SK-N-SH (cell line): ENCODE data around the gene TARS1. TPM values are rescaled to one million over a fixed set of nuclear protein-coding genes. Genes with fewer than 3 reads are reported as not detected.

Experiments
- CTCF ChIA-PET: fragments of 300-600, 350-600 bp; formaldehyde crosslinking; extraction: SDS; loops from one replicate; lab custom pipeline; 2021; lab: Yijun Ruan, JAX
- POLR2A ChIA-PET: fragments of 350-600 bp; sonication (Branson Sonifier 250); formaldehyde crosslinking; extraction: SDS; loops from one replicate; lab custom pipeline; 2020; ENCODE audit warnings: antibody characterized with exemption, inconsistent platforms; lab: Yijun Ruan, JAX
- DNase-seq: peaks from one replicate; pipeline ENCODE4 v3.0.0; 2012
- H2AFZ ChIP-seq: fragments of 200-600 bp; sonication (generic); 2 replicates; pipeline ENCODE4 v1.8.1; 2016; ENCODE audit warnings: antibody characterized with exemption, mild to moderate bottlenecking, low read depth
- H3F3A ChIP-seq: fragments of 200-600 bp; sonication (generic); replicated peaks from 2 replicates; pipeline ENCODE3; 2016; ENCODE audit warnings: antibody characterized with exemption, mild to moderate bottlenecking; ENCODE audit not compliant: insufficient read depth
- H3K27ac ChIP-seq, 2 experiments: fragments of 200-500 bp in 1 of 2; fragments of 200-600 bp in 1 of 2; sonication (Bioruptor generic) in 1 of 2; sonication (generic), shearing (Covaris generic) in 1 of 2; 2 replicates each; pipeline versions ENCODE4 v1.5.1 to v1.6.1; 2014 to 2016; ENCODE audit warnings: low read depth in 2 of 2, inconsistent platforms in 1 of 2, low read length in 1 of 2, mild to moderate bottlenecking in 1 of 2, mixed read lengths in 1 of 2
- H3K27me3 ChIP-seq: fragments of 200-600 bp; sonication (generic), shearing (Covaris generic); 2 replicates; pipeline ENCODE4 v1.6.1; 2016; ENCODE audit warnings: mixed run types; ENCODE audit not compliant: insufficient read depth
- H3K36me3 ChIP-seq, 2 experiments: fragments of 200-500 bp in 1 of 2; fragments of 200-600 bp in 1 of 2; sonication (Bioruptor generic) in 1 of 2; sonication (generic) in 1 of 2; replicated peaks in 1 of 2; 2 replicates each; pipeline versions ENCODE3 to v1.5.1; 2014 to 2016; ENCODE audit warnings: low read length in 1 of 2, mild to moderate bottlenecking in 1 of 2; ENCODE audit not compliant: insufficient read depth in 2 of 2, control insufficient read depth in 1 of 2
- H3K4me1 ChIP-seq, 2 experiments: fragments of 200-500 bp in 1 of 2; fragments of 200-600 bp in 1 of 2; sonication (Bioruptor generic) in 1 of 2; sonication (generic), shearing (Covaris generic) in 1 of 2; 2 replicates each; pipeline versions ENCODE4 v1.5.1 to v1.6.1; 2014 to 2016; ENCODE audit warnings: low read depth in 1 of 2, low read length in 1 of 2, mixed run types in 1 of 2; ENCODE audit not compliant: insufficient read depth in 2 of 2, control insufficient read depth in 1 of 2
- H3K4me2 ChIP-seq: fragments of 200-600 bp; sonication (generic), shearing (Covaris generic); 2 replicates; pipeline ENCODE4 v1.6.1; 2017; ENCODE audit warnings: mixed run types
- H3K4me3 ChIP-seq, 2 experiments: fragments of 200-500 bp in 1 of 2; fragments of 200-600 bp in 1 of 2; sonication (Bioruptor generic) in 1 of 2; sonication (generic), shearing (Covaris generic) in 1 of 2; 2 replicates each; pipeline versions ENCODE4 v1.5.1 to v1.8.1; 2014 to 2016; ENCODE audit warnings: low read depth in 2 of 2, inconsistent platforms in 1 of 2, low read length in 1 of 2, mild to moderate bottlenecking in 1 of 2, mixed read lengths in 1 of 2, moderate library complexity in 1 of 2
- H3K79me2 ChIP-seq: fragments of 200-600 bp; sonication (generic); 2 replicates; pipeline ENCODE4 v1.8.1; 2017; ENCODE audit warnings: mild to moderate bottlenecking; ENCODE audit not compliant: insufficient read depth
- H3K9ac ChIP-seq: fragments of 200-600 bp; sonication (generic); 2 replicates; pipeline ENCODE4 v1.6.1; 2017; ENCODE audit warnings: mixed run types
- H3K9me2 ChIP-seq: fragments of 200-600 bp; sonication (generic); 2 replicates; pipeline ENCODE4 v1.6.1; 2017; ENCODE audit warnings: mixed run types
- H3K9me3 ChIP-seq: fragments of 200-600 bp; sonication (generic); 2 replicates; pipeline ENCODE4 v1.6.1; 2017; ENCODE audit warnings: mixed run types, mild to moderate bottlenecking, moderate library complexity
- H4K20me1 ChIP-seq: fragments of 200-600 bp; sonication (generic); 2 replicates; pipeline ENCODE4 v1.6.1; 2017; ENCODE audit warnings: mild to moderate bottlenecking, mixed run types; ENCODE audit not compliant: insufficient read depth
- EP300 ChIP-seq, 2 experiments: IDR thresholded peaks; 2 replicates each; pipeline versions ENCODE4 v1.4.0 to v1.6.1; 2012; ENCODE audit warnings: borderline replicate concordance in 1 of 2, low read depth in 1 of 2, low read length in 1 of 2
- FOXM1 ChIP-seq: IDR thresholded peaks from 2 replicates; pipeline ENCODE4 v1.4.0; 2012; ENCODE audit warnings: low read depth, mild to moderate bottlenecking
- JUND ChIP-seq: IDR thresholded peaks from 2 replicates; pipeline ENCODE4 v1.4.0; 2012
- MEF2A ChIP-seq: IDR thresholded peaks from 2 replicates; pipeline ENCODE4 v1.4.0; 2012; ENCODE audit warnings: low read depth, borderline replicate concordance
- RCOR1 ChIP-seq: fragments of 150-350 bp; IDR thresholded peaks from 2 replicates; pipeline ENCODE4 v1.6.1; 2017; ENCODE audit warnings: antibody characterized with exemption, low read length
- REST ChIP-seq: IDR thresholded peaks from 2 replicates; pipeline ENCODE4 v1.6.1; 2012; ENCODE audit warnings: mild to moderate bottlenecking, low read depth, low read length, moderate library complexity
- RXRA ChIP-seq: IDR thresholded peaks from 2 replicates; pipeline ENCODE4 v1.4.0; 2012; ENCODE audit warnings: low read depth, mild to moderate bottlenecking, borderline replicate concordance
- SIN3A ChIP-seq: IDR thresholded peaks from 2 replicates; pipeline ENCODE4 v1.6.1; 2012; ENCODE audit warnings: low read depth, mild to moderate bottlenecking, low read length, moderate library complexity, borderline replicate concordance
- TAF1 ChIP-seq: IDR thresholded peaks from 2 replicates; pipeline ENCODE4 v1.6.1; 2012; ENCODE audit warnings: low read depth, mild to moderate bottlenecking, low read length, moderate library complexity, borderline replicate concordance
- TCF12 ChIP-seq: IDR thresholded peaks from 2 replicates; pipeline ENCODE4 v1.4.0; 2012
- WGBS: methylation state at CpG from one replicate; pipeline ENCODE4 v1.1.6; 2017; ENCODE audit warnings: low lambda C conversion rate; 5-methylcytosine and 5-hydroxymethylcytosine counted together
- polyA plus RNA-seq, 3 experiments: library from polyadenylated mRNA; depleted of rRNA; stranded (reverse); fragments of >200 nt; gene quantifications; 2 replicates each; pipeline ENCODE4 v1.2.3, GENCODE V29; 2012
- TF ChIP-seq, protein P1 (sequence below): IDR thresholded peaks from 2 replicates; pipeline ENCODE4 v1.4.0; 2012; ENCODE audit warnings: low read depth
- TF ChIP-seq, protein P2 (sequence below): IDR thresholded peaks from 2 replicates; pipeline ENCODE4 v1.4.0; 2012; ENCODE audit warnings: low read depth, borderline replicate concordance
- TF ChIP-seq, protein P3 (sequence below): IDR thresholded peaks from 2 replicates; pipeline ENCODE4; 2012
- TF ChIP-seq, protein P4 (sequence below): fragments of 150-350 bp; IDR thresholded peaks from 2 replicates; pipeline ENCODE4 v1.6.1; 2017; ENCODE audit warnings: antibody characterized with exemption, low read length, low read depth, borderline replicate concordance

Gene TARS1
- polyA plus RNA-seq, 1 of the 3 experiments (the other 2 are of a cell fraction), result 58.4 TPM

- Histone ChIP-seq H3K27me3 (no peaks in the 10 kb centered on the region), H3K27ac (no peak overlapping the region), H3K4me3 (no peak overlapping the region), H3K4me1 (no peaks in the 10 kb centered on the region; a peak in 1 of 4 replicates), H2AFZ (no peak overlapping the region), H3K36me3 (peaks cover 44 to 57% of the 10 kb centered on the region in 2 experiments), H3K9me2 (no peaks in the 10 kb centered on the region), H3K9me3 (no peaks in the 10 kb centered on the region), H3K79me2 (no peaks in the 10 kb centered on the region), H4K20me1 (peaks cover 6% of the 10 kb centered on the region; the same call in 1 of the 2 replicates), H3K9ac (no peak overlapping the region), H3F3A (peaks cover 3% of the 10 kb centered on the region), H3K4me2 (no peak overlapping the region)
- ChIA-PET CTCF (interaction anchor here (0.6 to 0.9 kb wide), 3 partner anchors 10 to 83 kb away, joined by 3 read pairs; no protein-coding TSS in a partner anchor), POLR2A (no interaction called here)
- WGBS, result 94% methylated on average over 3 of the region's 3 CpGs
- TF ChIP-seq MEF2A (no peak), TAF1 (no peak), TCF12 (no peak), SIN3A (no peak)
- TF ChIP-seq, protein P1, sequence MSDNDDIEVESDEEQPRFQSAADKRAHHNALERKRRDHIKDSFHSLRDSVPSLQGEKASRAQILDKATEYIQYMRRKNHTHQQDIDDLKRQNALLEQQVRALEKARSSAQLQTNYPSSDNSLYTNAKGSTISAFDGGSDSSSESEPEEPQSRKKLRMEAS, result no peak
- TF ChIP-seq, protein P2, sequence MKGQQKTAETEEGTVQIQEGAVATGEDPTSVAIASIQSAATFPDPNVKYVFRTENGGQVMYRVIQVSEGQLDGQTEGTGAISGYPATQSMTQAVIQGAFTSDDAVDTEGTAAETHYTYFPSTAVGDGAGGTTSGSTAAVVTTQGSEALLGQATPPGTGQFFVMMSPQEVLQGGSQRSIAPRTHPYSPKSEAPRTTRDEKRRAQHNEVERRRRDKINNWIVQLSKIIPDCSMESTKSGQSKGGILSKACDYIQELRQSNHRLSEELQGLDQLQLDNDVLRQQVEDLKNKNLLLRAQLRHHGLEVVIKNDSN, result no peak
- DNase-seq, result no peak
Measured at GRCh38 chr5:33474931-33475499, 34.2 kb downstream of the TARS1 start.

- H3K4me2 ChIP-seq, result no peak overlapping the region
- H3K27ac ChIP-seq, result no peak overlapping the region
- H3F3A ChIP-seq, result peaks cover 6% of the 10 kb centered on the region
- no peak overlapping the region for H3K9ac ChIP-seq
- peaks cover 37 to 52% of the 10 kb centered on the region in 2 experiments for H3K36me3 ChIP-seq
- POLR2A ChIA-PET, result no interaction called here
- CTCF ChIA-PET, result interaction anchor here (0.8 to 0.9 kb wide), 2 partner anchors 49 to 83 kb away, joined by 3 read pairs; no protein-coding TSS in a partner anchor
- DNase-seq, result no peak
- H2AFZ ChIP-seq, result no peak overlapping the region
- no peak for TF ChIP-seq FOXM1
- TF ChIP-seq, protein P3, sequence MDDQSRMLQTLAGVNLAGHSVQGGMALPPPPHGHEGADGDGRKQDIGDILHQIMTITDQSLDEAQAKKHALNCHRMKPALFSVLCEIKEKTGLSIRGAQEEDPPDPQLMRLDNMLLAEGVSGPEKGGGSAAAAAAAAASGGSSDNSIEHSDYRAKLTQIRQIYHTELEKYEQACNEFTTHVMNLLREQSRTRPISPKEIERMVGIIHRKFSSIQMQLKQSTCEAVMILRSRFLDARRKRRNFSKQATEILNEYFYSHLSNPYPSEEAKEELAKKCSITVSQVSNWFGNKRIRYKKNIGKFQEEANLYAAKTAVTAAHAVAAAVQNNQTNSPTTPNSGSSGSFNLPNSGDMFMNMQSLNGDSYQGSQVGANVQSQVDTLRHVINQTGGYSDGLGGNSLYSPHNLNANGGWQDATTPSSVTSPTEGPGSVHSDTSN, result no peak
- TF ChIP-seq, protein P4, sequence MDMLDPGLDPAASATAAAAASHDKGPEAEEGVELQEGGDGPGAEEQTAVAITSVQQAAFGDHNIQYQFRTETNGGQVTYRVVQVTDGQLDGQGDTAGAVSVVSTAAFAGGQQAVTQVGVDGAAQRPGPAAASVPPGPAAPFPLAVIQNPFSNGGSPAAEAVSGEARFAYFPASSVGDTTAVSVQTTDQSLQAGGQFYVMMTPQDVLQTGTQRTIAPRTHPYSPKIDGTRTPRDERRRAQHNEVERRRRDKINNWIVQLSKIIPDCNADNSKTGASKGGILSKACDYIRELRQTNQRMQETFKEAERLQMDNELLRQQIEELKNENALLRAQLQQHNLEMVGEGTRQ, result no peak
- TF ChIP-seq JUND, result no peak
- no peak for TF ChIP-seq REST
- no peak for TF ChIP-seq EP300 (IDR thresholded peaks at IDR 0.05; ENCODE audit: borderline replicate concordance in 1 of 2, low read depth in 1 of 2, low read length in 1 of 2)
- TF ChIP-seq, protein P2, result no peak
- TF ChIP-seq RCOR1, result no peak
- no peak for TF ChIP-seq RXRA
- 94% methylated on average over 5 of the region's 5 CpGs for WGBS
- no peaks in the 10 kb centered on the region for H4K20me1 ChIP-seq
- H3K27me3 ChIP-seq, result no peaks in the 10 kb centered on the region
- H3K9me3 ChIP-seq, result no peaks in the 10 kb centered on the region
- H3K79me2 ChIP-seq, result no peaks in the 10 kb centered on the region
- no peaks in the 10 kb centered on the region for H3K4me1 ChIP-seq
- H3K9me2 ChIP-seq, result no peaks in the 10 kb centered on the region
- H3K4me3 ChIP-seq, result no peak overlapping the region
Measured at GRCh38 chr5:33475706-33476105, 34.9 kb downstream of the TARS1 start.
